Hematopoietic multipotent progenitor cell treated with erythropoietin and hydrocortisone succinate and interleukin-3 and kit ligand, for 15 days (in vitro differentiated cells): ENCODE measurements around the gene LGALS7.
"Not testable (repeated sequence)": the region's sequence is repeated elsewhere in the genome, so short reads cannot be mapped to it uniquely, and the experiment has no call there.

Experiments
- DNase-seq: peaks from one replicate; pipeline ENCODE4 v3.0.0-alpha.2; 2015; ENCODE audit warnings: low spot score

The LGALS7 gene

GRCh38 chr19:38773469-38774177 lies at the start of gene LGALS7:
LGALS7 (minus strand) TSS chr19:38773517; CDS start chr19:38773492, 25 bp downstream.
- no peak for DNase-seq

GRCh38 chr19:38821230-38821825 lies 48.0 kb upstream of the LGALS7 start:
- not testable (repeated sequence) for DNase-seq

- no peak for DNase-seq
These were observed 46.1 kb upstream of the LGALS7 start for GRCh38 chr19:38819231-38819920.

GRCh38 chr19:38817081-38817480 lies 43.8 kb upstream of the LGALS7 start:
- no peak for DNase-seq

- no peak for DNase-seq
These were observed 42.9 kb upstream of the LGALS7 start for GRCh38 chr19:38816131-38816750.

GRCh38 chr19:38815059-38816001 lies 42.0 kb upstream of the LGALS7 start:
- no peak for DNase-seq

GRCh38 chr19:38813932-38814331 lies 40.6 kb upstream of the LGALS7 start:
- not testable (repeated sequence) for DNase-seq

- DNase-seq, result no peak
These were observed 40.0 kb upstream of the LGALS7 start for GRCh38 chr19:38813323-38813722.

- no peak for DNase-seq
These were observed 39.6 kb upstream of the LGALS7 start, which contains the start of gene LGALS4 for GRCh38 chr19:38812841-38813320. LGALS4 (minus strand) TSS chr19:38812945; CDS start chr19:38812886, 59 bp downstream.

GRCh38 chr19:38812009-38812840 lies 38.9 kb upstream of the LGALS7 start:
- DNase-seq, result no peak

GRCh38 chr19:38809592-38810252 lies 36.4 kb upstream of the LGALS7 start:
- no peak for DNase-seq

GRCh38 chr19:38808741-38809140 lies 35.4 kb upstream of the LGALS7 start:
- DNase-seq, result no peak

- not testable (repeated sequence) for DNase-seq
These were observed 34.2 kb upstream of the LGALS7 start for GRCh38 chr19:38807374-38808098.

GRCh38 chr19:38806371-38806770 lies 33.1 kb upstream of the LGALS7 start:
- no peak for DNase-seq

GRCh38 chr19:38805180-38805579 lies 31.9 kb upstream of the LGALS7 start:
- no peak for DNase-seq

GRCh38 chr19:38803543-38803942 lies 30.2 kb upstream of the LGALS7 start:
- DNase-seq, result no peak

- no peak for DNase-seq
These were observed 28.2 kb upstream of the LGALS7 start for GRCh38 chr19:38801359-38802095.

GRCh38 chr19:38800577-38801347 lies 27.4 kb upstream of the LGALS7 start:
- DNase-seq, result no peak
